Neuronal stem cell (in vitro differentiated cells): Measurements from ENCODE around the gene RADIL.
A peak's percentile ranks its signal among the peaks of the same experiment; 100 is the strongest.

ENCODE experiments used
- DNase-seq: peaks from one replicate; pipeline ENCODE4 v3.0.0-alpha.2; 2013; ENCODE audit warnings: low spot score
- H2AFZ ChIP-seq: one replicate; pipeline ENCODE4 v1.6.1; 2013; ENCODE audit warnings: mild to moderate bottlenecking, low read length, inconsistent platforms
- H2AK5ac ChIP-seq: 2 replicates; pipeline ENCODE4 v1.6.1; 2013; ENCODE audit warnings: low read depth, mild to moderate bottlenecking, inconsistent platforms, low read length, moderate library complexity, mixed read lengths
- H2BK120ac ChIP-seq: 2 replicates; pipeline ENCODE4 v1.6.1; 2013; ENCODE audit warnings: low read depth, mild to moderate bottlenecking, inconsistent platforms, low read length, moderate library complexity, mixed read lengths
- H2BK12ac ChIP-seq: one replicate; pipeline ENCODE4 v1.6.1; 2013; ENCODE audit warnings: low read length, inconsistent platforms
- H2BK15ac ChIP-seq: 2 replicates; pipeline ENCODE4 v1.6.1; 2013; ENCODE audit warnings: mild to moderate bottlenecking, low read length, inconsistent platforms, mixed read lengths
- H2BK5ac ChIP-seq: one replicate; pipeline ENCODE4 v1.6.1; 2013; ENCODE audit warnings: inconsistent platforms, mild to moderate bottlenecking, low read length, moderate library complexity
- H3K14ac ChIP-seq: one replicate; pipeline ENCODE4 v1.6.1; 2013; ENCODE audit warnings: low read length, inconsistent platforms
- H3K18ac ChIP-seq: 2 replicates; pipeline ENCODE4 v1.6.1; 2013; ENCODE audit warnings: low read length, inconsistent platforms
- H3K23ac ChIP-seq: 2 replicates; pipeline ENCODE4 v1.6.1; 2013; ENCODE audit warnings: low read depth, mild to moderate bottlenecking, mixed read lengths, low read length, inconsistent platforms; ENCODE audit not compliant: poor library complexity
- H3K27ac ChIP-seq: replicated peaks from 3 replicates; pipeline ENCODE4 v1.5.1; 2013; ENCODE audit warnings: low read length, inconsistent platforms
- H3K27me3 ChIP-seq, 3 experiments: 2 replicates each; pipeline ENCODE4 v1.6.1; 2013; ENCODE audit warnings: low read length in 3 of 3, mild to moderate bottlenecking in 2 of 3, inconsistent platforms in 1 of 3, low read depth in 1 of 3, mixed read lengths in 1 of 3, moderate library complexity in 1 of 3; ENCODE audit not compliant: control insufficient read depth in 3 of 3, insufficient read depth in 3 of 3
- H3K36me3 ChIP-seq, 2 donors: replicated peaks in 1 of 2; 2 replicates each; pipeline ENCODE4 v1.6.1; 2013; ENCODE audit warnings: low read length in 2 of 2; ENCODE audit not compliant: control insufficient read depth in 2 of 2, insufficient read depth in 2 of 2
- H3K4ac ChIP-seq: 2 replicates; pipeline ENCODE4 v1.6.1; 2013; ENCODE audit warnings: inconsistent platforms, mild to moderate bottlenecking, low read length, moderate library complexity
- H3K4me1 ChIP-seq, 2 donors: 1 replicate in 1 of 2; 2 replicates in 1 of 2; pipeline ENCODE4 v1.6.1; 2013; ENCODE audit warnings: low read length in 2 of 2, low read depth in 1 of 2; ENCODE audit not compliant: control insufficient read depth in 2 of 2, insufficient read depth in 1 of 2
- H3K4me2 ChIP-seq: one replicate; pipeline ENCODE4 v1.6.1; 2013; ENCODE audit warnings: mild to moderate bottlenecking, low read length, inconsistent platforms; ENCODE audit not compliant: insufficient read depth, poor library complexity, severe bottlenecking
- H3K4me3 ChIP-seq, 2 donors: 2 replicates each; pipeline ENCODE4 v1.5.1; 2013; ENCODE audit warnings: low read length in 2 of 2, mild to moderate bottlenecking in 2 of 2, inconsistent platforms in 1 of 2, moderate library complexity in 1 of 2
- H3K79me1 ChIP-seq: one replicate; pipeline ENCODE4 v1.6.1; 2013; ENCODE audit warnings: low read depth, mild to moderate bottlenecking, inconsistent platforms, low read length, moderate library complexity
- H3K9ac ChIP-seq: one replicate; pipeline ENCODE4 v1.6.1; 2013; ENCODE audit warnings: mild to moderate bottlenecking, low read depth, low read length, inconsistent platforms; ENCODE audit not compliant: poor library complexity
- H3K9me3 ChIP-seq, 2 donors: replicated peaks in 1 of 2; 2 replicates each; pipeline versions ENCODE3 to v1.6.1; 2013; ENCODE audit warnings: low read length in 2 of 2, mild to moderate bottlenecking in 2 of 2, inconsistent platforms in 1 of 2, low read depth in 1 of 2, mixed read lengths in 1 of 2, moderate library complexity in 1 of 2; ENCODE audit not compliant: control insufficient read depth in 2 of 2, insufficient read depth in 1 of 2
- H4K8ac ChIP-seq: one replicate; pipeline ENCODE4 v1.6.1; 2013; ENCODE audit warnings: low read depth, mild to moderate bottlenecking, inconsistent platforms, low read length, moderate library complexity
- H4K91ac ChIP-seq: one replicate; pipeline ENCODE4 v1.6.1; 2013; ENCODE audit warnings: low read length, low read depth, mild to moderate bottlenecking, inconsistent platforms; ENCODE audit not compliant: poor library complexity
- WGBS, 2 donors: extraction: QIAGEN DNeasy Blood & Tissue Kit; methylation state at CpG; one replicate each; pipeline ENCODE4 v1.1.7; 2013; ENCODE audit warnings: missing lambda C conversion rate in 2 of 2, mixed read lengths in 1 of 2; ENCODE audit not compliant: insufficient read length in 2 of 2, insufficient replicate concordance in 1 of 2; ENCODE audit errors: extremely low coverage in 2 of 2; 5-methylcytosine and 5-hydroxymethylcytosine counted together

RADIL gene

DNA sequence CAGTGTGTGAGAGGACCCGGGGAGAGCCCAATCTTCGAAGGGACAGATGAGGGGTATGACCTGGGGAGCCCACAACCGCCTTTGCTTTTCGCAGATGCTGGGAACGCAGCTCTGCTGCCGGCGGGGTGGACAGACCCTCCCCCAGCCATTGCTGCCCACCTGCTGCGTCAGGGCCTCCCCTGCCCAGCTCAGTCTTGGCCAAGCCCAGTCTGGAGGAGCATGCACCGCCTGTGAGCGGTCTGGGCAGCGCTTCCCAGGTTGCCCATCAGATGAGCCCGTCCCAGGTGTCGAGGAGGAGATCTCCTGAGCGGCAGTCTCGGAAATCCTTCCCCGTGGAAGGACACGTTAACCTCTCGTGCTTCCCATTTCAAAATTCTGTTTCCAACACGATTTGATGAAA is 125.4 kb downstream of the RADIL start:
- Histone ChIP-seq H3K4me2 (no peak overlapping the region), H3K36me3 (peaks cover 50 to 86% of the 10 kb centered on the region in 2 donors), H3K79me1 (peaks cover 3% of the 10 kb centered on the region), H2AK5ac (no peak overlapping the region), H2AFZ (no peak overlapping the region), H3K4me1 (no peaks in the 10 kb centered on the region), H3K23ac (no peak overlapping the region), H2BK12ac (peak overlapping the region; percentile 22), H2BK15ac (no peak overlapping the region), H2BK120ac (no peak overlapping the region), H4K8ac (peak overlapping the region; percentile 3), H3K18ac (no peak overlapping the region), H3K14ac (no peak overlapping the region), H3K4me3 (no peak overlapping the region), H3K27me3 (no peaks in the 10 kb centered on the region), H3K9ac (no peak overlapping the region), H3K4ac (no peak overlapping the region), H3K9me3 (no peaks in the 10 kb centered on the region), H3K27ac (no peak overlapping the region), H2BK5ac (no peak overlapping the region), H4K91ac (no peak overlapping the region)
- no peak for DNase-seq
- WGBS, 2 donors, result no CpG with 5 or more reads among the region's 19 CpGs

DNA sequence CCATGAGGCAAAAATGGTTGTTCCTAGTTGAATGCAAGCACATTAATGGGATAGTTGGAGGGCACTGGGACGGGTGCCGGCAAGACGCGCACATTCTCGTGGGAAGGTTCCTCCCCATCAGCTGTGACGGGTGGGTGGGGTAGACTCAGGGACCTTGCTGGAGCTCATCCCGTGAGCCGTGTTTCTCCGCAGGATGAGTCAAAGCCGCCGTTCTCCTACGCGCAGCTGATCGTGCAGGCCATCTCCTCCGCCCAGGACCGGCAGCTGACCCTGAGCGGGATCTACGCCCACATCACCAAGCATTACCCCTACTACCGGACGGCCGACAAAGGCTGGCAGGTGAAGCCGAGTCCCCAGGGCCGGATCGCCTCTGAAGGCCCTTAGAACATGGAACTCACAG is 128.5 kb downstream of the RADIL start:
- DNase-seq, result no peak
- no peak overlapping the region for H3K9ac ChIP-seq
- H3K23ac ChIP-seq, result no peak overlapping the region
- no CpG with 5 or more reads among the region's 24 CpGs for WGBS, 2 donors
- no peaks in the 10 kb centered on the region for H3K9me3 ChIP-seq
- H2AK5ac ChIP-seq, result no peak overlapping the region
- no peak overlapping the region for H3K18ac ChIP-seq
- H2BK5ac ChIP-seq, result no peak overlapping the region
- no peak overlapping the region for H4K8ac ChIP-seq
- no peak overlapping the region for H3K4ac ChIP-seq
- H3K14ac ChIP-seq, result no peak overlapping the region
- no peaks in the 10 kb centered on the region for H3K4me1 ChIP-seq
- no peaks in the 10 kb centered on the region for H3K27me3 ChIP-seq
- no peak overlapping the region for H4K91ac ChIP-seq
- H3K4me3 ChIP-seq, result no peak overlapping the region
- peaks cover 29 to 63% of the 10 kb centered on the region in 2 donors for H3K36me3 ChIP-seq
- H2BK15ac ChIP-seq, result no peak overlapping the region
- peaks cover 7% of the 10 kb centered on the region for H3K79me1 ChIP-seq
- no peak overlapping the region for H2AFZ ChIP-seq
- no peak overlapping the region for H3K4me2 ChIP-seq
- no peak overlapping the region for H2BK12ac ChIP-seq
- no peak overlapping the region for H3K27ac ChIP-seq
- no peak overlapping the region for H2BK120ac ChIP-seq

GRCh38 chr7:4754433-4755010 is 129.0 kb downstream of the RADIL start:
- Histone ChIP-seq H2BK12ac (no peak overlapping the region), H3K18ac (no peak overlapping the region), H3K4me3 (peak overlapping the region in 1 of 2 donors; percentile 19), H3K4ac (no peak overlapping the region), H4K91ac (no peak overlapping the region), H3K36me3 (peaks cover 26 to 63% of the 10 kb centered on the region in 2 donors), H3K79me1 (peaks cover 10% of the 10 kb centered on the region), H3K14ac (no peak overlapping the region), H3K9ac (no peak overlapping the region), H3K27me3 (no peaks in the 10 kb centered on the region), H2BK5ac (peak overlapping the region; percentile 2), H2AFZ (no peak overlapping the region), H3K4me2 (no peak overlapping the region), H2BK15ac (no peak overlapping the region), H2AK5ac (peak overlapping the region; percentile 74), H4K8ac (peak overlapping the region; percentile 52), H3K27ac (no peak overlapping the region), H3K23ac (peak overlapping the region; percentile 75), H2BK120ac (no peak overlapping the region), H3K4me1 (no peaks in the 10 kb centered on the region), H3K9me3 (no peaks in the 10 kb centered on the region)
- no CpG with 5 or more reads among the region's 36 CpGs for WGBS, 2 donors
- DNase-seq, result no peak

DNA sequence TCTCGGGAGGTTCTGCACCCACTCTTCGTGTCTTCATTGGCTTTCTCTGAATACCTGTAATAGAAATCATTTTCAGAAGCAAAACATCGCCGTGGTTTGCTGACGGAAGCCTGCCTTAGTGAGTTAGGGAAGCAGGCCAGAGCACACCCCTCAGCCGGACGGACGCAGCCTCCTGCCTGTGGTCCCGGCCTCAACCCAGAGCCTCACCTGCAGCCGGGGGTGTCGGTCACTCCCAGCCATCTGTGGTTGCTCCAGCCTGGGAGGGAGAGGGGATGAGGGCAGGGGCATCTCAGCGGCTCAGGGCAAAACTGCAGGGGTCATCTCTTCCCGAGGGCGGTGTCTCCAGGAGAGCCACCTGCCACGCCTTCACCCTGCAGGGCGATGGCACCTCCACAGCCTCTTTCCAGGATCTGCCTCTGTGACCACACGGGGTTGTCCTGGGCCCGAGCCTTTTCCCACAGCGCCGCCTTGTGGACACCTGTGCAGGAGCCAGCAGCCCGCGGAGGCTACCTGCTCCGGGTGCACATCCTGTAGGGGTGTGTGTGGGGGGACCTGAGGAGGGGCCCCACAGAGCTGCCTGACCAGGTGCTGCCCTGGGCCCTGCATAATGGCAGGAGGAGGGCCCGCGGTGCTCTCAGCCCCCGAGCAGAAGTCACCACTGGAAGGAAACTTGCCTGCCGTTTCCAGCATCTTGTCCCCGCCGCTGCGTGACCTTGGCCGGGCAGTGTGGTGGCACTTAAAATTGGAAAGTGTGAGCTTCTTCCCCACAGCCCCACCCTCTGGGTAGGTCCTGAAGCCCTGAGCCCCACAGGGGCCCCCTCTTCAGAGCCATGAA is 129.7 kb downstream of the RADIL start:
- no peak overlapping the region for H4K91ac ChIP-seq
- H2BK12ac ChIP-seq, result peak overlapping the region; percentile 50
- no peak overlapping the region for H3K4me3 ChIP-seq
- no CpG with 5 or more reads among the region's 31 CpGs for WGBS, 2 donors
- H3K4ac ChIP-seq, result no peak overlapping the region
- H3K9me3 ChIP-seq, result no peaks in the 10 kb centered on the region
- peak overlapping the region; percentile 75 for H3K23ac ChIP-seq
- no peaks in the 10 kb centered on the region for H3K4me1 ChIP-seq
- no peaks in the 10 kb centered on the region for H3K27me3 ChIP-seq
- no peak overlapping the region for H2BK15ac ChIP-seq
- H3K9ac ChIP-seq, result no peak overlapping the region
- no peak overlapping the region for H3K14ac ChIP-seq
- peaks cover 26 to 66% of the 10 kb centered on the region in 2 donors for H3K36me3 ChIP-seq
- H3K4me2 ChIP-seq, result no peak overlapping the region
- H3K79me1 ChIP-seq, result peaks cover 10% of the 10 kb centered on the region
- H2AFZ ChIP-seq, result no peak overlapping the region
- peak overlapping the region; percentile 2 for H2BK5ac ChIP-seq
- no peak overlapping the region for H3K27ac ChIP-seq
- peak overlapping the region; percentile 74 for H2AK5ac ChIP-seq
- H4K8ac ChIP-seq, result no peak overlapping the region
- no peak overlapping the region for H2BK120ac ChIP-seq
- peak; percentile 61 for DNase-seq
- peak overlapping the region; percentile 66 for H3K18ac ChIP-seq
